ENCODE measurements around the gene ZNF430.

ZNF430 gene

GRCh38 chr19:21084343-21084742 is 63.9 kb downstream of the ZNF430 start:
- ChIA-PET POLR2A (no interaction called here), CTCF (no interaction called here)
- TF ChIP-seq CTCF (IDR thresholded peaks at IDR 0.05; ENCODE audit: insufficient read depth, low read length, missing control alignments): no peak
- DNase-seq (ENCODE audit: low read depth, low spot score): no peak
- H3K4me3 ChIP-seq (ENCODE audit: low read depth, low read length): no peak overlapping the region

- POLR2A ChIA-PET: no interaction called here
- no peak overlapping the region for H3K4me3 ChIP-seq (ENCODE audit: low read depth, low read length)
- no peak for DNase-seq (ENCODE audit: low read depth, low spot score)
- TF ChIP-seq CTCF (IDR thresholded peaks at IDR 0.05; ENCODE audit: insufficient read depth, low read length, missing control alignments): no peak
- CTCF ChIA-PET: no interaction called here
Measured at GRCh38 chr19:21087871-21088270, 67.4 kb downstream of the ZNF430 start.

- no peak for TF ChIP-seq CTCF (IDR thresholded peaks at IDR 0.05; ENCODE audit: insufficient read depth, low read length, missing control alignments)
- no peak overlapping the region for H3K4me3 ChIP-seq (ENCODE audit: low read depth, low read length)
- no peak for DNase-seq (ENCODE audit: low read depth, low spot score)
- CTCF ChIA-PET: no interaction called here
- POLR2A ChIA-PET: no interaction called here
Measured at GRCh38 chr19:21092109-21092508, 71.7 kb downstream of the ZNF430 start.

GRCh38 chr19:21094347-21095025 is 74.0 kb downstream of the ZNF430 start:
- ChIA-PET CTCF (no interaction called here), POLR2A (no interaction called here)
- H3K4me3 ChIP-seq (ENCODE audit: low read depth, low read length): no peak overlapping the region
- no peak for TF ChIP-seq CTCF (IDR thresholded peaks at IDR 0.05; ENCODE audit: insufficient read depth, low read length, missing control alignments)
- DNase-seq (ENCODE audit: low read depth, low spot score): no peak

GRCh38 chr19:21098291-21098690 is 77.8 kb downstream of the ZNF430 start:
- ChIA-PET POLR2A (no interaction called here), CTCF (no interaction called here)
- TF ChIP-seq CTCF (IDR thresholded peaks at IDR 0.05; ENCODE audit: insufficient read depth, low read length, missing control alignments): no peak
- no peak overlapping the region for H3K4me3 ChIP-seq (ENCODE audit: low read depth, low read length)
- DNase-seq (ENCODE audit: low read depth, low spot score): no peak

- no peak for TF ChIP-seq CTCF (IDR thresholded peaks at IDR 0.05; ENCODE audit: insufficient read depth, low read length, missing control alignments)
- DNase-seq (ENCODE audit: low read depth, low spot score): no peak
- ChIA-PET CTCF (no interaction called here), POLR2A (no interaction called here)
- no peak overlapping the region for H3K4me3 ChIP-seq (ENCODE audit: low read depth, low read length)
Measured at GRCh38 chr19:21101521-21102242, 81.2 kb downstream of the ZNF430 start.
